ENCODE results near the gene ERC2.
"Not testable (repeated sequence)": the region's sequence is repeated elsewhere in the genome, so short reads cannot be mapped to it uniquely, and the experiment has no call there.

ERC2 gene

DNA sequence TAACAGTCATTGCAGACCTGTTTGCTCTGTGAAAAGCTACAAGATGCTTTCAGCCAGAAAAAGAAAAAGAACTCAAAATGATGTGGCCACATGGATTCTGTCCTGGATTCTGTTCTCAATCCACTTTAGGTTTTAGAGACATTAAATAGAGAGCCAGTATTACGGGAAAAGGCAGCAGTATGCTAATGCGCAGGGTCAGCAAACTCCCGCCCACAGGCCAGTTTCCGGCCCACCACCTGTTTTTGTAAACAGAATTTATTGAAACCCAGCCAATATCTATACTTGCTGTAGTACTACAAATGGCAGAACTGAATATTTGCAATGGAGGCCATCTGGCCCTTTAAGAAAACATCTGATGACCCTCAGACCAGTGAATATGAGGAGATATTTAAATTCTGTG is 416.1 kb downstream of the ERC2 start:
- DNase-seq, result no peak

DNA sequence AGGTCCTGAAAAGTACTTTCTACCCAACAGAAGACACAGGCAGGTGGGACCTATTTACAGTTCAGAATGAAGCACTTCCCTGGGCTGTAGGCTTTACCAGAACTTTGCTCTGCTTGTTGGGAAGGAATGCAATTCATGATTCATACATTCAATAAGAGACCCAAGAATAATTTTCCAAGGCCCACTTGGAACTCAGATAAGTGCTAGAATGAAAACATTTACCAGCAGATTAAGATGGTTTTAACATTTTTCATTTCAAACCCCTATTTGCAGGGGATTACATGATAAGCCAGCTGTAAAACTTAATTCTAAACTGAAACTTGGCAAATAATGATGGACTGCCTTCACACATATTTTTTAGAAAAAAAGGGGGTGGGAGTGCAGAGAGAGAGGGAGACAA is 417.2 kb downstream of the ERC2 start:
- DNase-seq, result no peak

DNA sequence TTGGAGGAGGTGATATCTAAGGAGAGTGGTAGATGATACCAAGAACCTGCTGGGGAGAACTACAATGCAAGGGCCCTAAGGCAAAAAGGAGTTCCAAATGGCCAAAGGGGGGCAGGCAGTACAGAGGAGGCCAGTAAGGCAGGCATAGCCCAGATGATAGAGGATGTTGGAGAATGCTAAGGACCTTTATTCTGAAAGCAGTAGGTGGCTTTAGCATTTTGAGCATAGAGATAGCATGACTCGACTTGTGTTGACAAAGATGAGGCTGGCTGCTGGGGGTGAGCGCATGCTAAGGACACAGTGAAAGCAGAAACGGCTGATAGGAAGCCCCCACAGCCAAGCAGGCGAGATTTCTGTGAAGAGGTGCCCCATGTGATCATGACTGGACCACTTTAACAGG is 419.3 kb downstream of the ERC2 start:
- DNase-seq, result no peak

DNA sequence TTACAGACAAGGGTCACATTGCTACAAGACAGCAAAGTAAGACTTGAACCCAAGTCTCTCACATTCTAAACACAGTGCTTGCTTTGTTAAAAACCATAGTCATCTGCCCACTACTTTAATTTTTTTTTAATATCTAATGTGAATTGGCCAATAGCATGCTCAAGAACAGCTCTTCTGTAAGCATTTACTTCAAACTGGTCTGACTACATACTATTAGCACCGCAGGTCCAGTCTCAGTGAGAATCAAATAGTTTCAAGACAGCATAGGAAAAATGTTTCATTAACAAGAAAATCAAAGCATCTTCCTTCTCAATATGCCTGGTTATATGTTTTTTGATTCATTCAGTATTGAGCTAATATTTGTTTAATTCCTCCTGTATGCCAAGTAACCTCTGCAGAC is 419.9 kb downstream of the ERC2 start:
- no peak for DNase-seq

DNA sequence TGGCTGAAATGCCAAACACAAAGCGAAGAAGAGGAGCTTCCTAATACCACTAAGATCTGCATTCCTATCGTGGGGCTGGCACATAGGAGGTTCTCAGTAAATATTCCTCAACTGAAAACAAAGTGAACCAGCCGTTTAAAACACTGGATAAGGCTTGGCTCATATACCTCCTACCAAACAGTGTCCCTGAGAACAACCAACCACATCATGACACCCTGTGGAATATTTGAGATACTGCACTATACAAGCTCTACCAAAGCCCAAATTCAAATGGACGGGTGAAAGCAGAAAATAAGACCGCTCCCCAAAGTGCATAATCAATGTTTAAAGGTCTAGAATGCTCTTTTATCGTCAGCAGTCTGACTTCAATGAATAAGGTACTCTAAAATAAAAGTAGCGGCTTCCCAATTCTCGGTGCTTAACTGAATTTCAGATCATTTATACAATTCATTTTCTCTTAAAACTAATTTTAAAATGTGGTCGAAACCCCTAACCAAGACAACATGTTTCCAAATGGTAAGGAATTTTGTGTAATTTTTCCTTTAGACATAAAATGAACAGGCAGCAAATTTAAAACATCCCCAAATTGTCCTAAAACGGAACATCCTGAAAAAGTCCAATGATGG is 425.8 kb downstream of the ERC2 start:
- DNase-seq, result peak; percentile 47

DNA sequence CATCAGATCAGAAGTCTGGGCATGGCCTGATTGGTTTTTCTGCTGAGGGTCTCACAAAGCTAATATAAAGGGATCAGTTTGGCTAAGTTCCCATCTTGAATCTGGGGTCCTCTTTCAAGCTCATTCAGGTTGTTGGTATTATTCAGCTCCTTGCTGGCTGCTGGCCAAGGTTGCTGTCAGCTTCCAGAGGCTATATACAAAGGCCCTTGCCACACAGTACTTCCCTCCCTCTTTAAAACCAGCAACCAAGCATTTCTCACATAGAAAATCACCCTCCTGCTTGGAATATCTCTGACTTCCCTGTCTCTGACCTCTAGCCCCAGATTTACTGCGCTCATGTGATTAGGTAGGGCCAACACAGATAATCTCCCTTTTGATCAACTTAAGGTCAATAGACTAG is 442.9 kb downstream of the ERC2 start:
- DNase-seq, result no peak

DNA sequence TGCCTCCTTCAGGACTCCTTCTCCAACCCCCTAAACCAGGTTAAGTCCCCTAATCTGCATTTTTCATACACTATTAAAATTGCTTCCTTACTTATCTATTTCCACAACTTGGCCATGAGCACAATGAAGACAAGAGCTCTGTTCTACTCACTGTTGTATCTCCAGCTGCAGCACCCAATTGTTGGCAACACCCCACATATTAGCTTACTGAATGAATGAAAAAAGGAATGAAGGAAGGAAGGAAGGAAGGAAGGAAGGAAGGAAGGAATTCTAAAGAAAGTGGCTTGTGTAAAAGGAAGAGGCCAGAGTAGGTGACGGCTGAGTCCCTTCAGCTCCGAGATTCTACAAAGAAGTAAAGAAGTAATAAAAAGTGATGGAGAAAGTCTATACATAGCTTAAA is 444.7 kb downstream of the ERC2 start:
- no peak for DNase-seq

DNA sequence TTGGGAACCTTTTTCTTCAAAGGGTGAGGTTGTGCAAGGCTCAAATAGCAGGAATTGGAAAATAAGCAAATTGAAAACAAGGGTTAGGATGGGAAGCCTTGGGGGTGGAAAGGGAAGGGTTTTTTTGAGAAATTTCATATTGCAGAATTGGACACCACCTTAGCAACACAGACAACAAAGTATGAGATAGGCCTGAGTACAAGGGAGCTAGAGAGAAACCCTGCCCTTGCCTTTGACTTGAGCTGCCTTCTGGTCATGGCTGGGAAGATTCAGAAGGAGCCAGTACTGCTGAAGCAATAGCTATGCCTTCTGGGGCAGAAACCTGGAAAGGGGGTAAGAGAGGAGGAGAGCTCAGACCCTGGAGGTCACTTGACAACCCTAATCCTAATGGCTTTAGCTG is 445.6 kb downstream of the ERC2 start:
- no peak for DNase-seq

DNA sequence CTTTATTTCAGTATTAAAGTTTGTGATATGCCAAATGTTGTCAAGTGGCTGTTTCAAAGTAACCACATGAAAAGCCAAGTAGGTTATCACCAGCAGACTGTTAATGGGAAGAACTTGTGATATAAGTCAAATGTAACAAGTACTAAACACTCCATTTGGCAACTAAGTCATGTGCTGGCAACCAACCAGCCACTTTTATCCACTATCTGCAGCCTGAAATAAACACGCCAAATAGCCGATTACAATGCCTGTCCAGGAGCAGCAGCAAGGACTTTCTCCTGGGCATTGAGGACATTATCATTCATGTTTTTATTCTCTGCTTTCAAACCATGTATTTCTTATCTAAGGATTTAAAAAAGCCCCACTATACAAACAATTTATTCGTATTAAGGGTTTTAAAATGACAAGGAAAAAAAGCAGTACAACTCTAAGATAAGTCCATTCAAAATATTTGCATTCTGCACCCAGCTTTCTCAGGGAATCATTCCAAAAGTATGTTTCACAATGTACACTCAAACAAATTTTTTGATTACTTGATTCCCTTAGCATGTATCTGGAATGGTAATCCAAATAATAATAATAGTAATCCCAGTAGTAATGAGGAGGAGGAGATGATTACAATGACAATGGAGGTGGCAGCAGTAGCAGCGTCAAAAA is 448.6 kb downstream of the ERC2 start:
- no peak for DNase-seq

DNA sequence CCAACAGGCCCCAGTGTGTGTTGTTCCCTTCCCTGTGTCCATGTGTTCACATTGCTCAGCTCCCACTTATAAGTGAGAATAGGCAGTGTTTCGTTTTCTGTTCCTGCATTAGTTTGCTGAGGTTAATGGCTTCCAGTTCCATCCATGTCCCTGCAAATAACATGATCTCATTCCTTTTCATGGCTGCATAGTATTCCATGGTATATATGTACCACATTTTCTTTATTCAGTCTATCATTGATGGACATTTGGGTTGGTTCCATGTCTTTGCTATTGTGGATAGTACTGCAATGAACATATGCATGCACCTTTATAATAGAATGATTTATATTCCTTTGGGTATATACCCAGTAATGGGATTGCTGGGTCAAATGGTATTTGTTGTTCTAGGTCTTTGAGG is 452.9 kb downstream of the ERC2 start:
- DNase-seq, result not testable (repeated sequence)

DNA sequence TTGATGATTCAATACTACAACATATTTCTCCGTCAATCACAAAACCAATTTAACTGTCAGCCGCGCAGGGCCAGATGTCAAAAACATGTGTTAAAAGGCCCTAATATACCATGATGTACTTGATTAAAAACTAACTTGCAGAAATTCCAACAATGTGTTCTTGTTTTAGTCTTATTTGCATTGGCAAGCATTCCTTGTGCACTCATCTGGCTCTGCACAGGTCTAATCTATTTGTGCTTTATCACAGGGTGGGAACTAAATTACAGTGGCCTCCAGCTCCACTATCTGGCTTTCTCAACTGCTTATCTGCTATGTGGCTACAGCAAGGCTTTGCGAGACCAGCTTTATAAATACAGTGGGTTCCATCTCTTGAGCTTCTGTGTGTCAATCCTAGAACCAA is 455.5 kb downstream of the ERC2 start:
- DNase-seq, result no peak

DNA sequence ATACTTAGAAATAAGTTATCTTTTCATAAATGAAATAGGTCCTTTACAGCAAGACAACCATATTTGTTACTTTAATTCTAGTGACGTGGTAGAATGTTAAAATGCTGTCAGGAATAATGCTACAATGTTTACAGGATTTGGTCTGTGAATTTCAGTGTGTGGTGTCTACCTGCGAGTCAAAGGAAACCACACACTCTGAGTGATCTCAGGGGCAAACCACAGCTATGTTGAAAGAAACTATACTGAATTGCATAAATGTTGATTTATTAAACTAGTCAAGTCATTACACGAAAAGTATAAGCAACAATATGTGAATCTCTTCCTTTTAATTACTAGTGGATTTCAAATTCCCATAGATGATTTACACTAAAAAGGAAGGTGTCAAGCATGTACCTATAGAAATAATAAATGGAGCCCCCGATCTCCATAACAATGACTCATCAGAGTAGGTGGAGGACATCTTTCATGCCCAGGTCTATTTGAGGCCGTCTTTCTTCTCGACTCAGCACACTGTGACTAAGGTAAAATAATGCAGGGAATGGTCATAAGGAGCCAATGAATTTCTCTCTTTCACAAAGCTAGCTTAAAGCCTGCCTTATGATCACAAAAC is 463.0 kb downstream of the ERC2 start:
- DNase-seq, result no peak

DNA sequence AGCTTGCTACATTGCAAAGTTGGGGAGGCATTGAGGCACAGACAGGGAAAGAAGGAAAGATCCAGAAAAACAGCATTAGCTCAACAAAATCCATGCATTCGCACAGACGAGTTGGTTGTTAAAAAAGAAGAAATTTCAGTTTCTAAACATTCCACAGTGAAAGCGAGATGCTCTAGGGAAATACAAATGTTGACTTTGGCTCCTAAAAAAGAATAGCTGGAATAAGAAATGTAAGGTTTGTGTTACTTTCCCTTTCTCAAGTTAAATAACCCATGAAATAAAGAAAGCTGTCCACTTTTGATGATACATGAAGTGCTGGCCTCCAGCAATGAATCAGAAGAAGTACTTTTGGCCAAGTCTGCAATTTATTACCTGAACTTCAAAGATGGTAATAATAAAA is 465.1 kb downstream of the ERC2 start:
- DNase-seq, result no peak

DNA sequence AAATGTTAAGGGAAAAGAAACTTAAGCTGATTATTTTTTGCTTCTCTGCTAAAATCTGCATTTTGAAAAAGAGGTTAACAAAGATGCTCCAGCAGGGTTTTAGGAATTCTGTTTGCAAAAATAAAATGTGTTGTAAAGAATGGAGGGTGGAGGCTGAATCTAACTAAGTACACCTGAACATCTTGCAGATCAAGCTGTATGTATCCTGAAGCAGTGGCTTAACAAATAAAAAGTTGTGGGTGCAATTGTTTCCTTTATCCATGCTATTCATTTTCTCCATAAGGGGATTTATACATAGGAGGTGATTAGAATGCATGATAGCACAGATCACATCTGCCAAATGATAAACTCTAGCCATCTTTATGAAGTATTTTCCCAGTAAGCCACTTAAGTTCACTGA is 466.3 kb downstream of the ERC2 start:
- no peak for DNase-seq

DNA sequence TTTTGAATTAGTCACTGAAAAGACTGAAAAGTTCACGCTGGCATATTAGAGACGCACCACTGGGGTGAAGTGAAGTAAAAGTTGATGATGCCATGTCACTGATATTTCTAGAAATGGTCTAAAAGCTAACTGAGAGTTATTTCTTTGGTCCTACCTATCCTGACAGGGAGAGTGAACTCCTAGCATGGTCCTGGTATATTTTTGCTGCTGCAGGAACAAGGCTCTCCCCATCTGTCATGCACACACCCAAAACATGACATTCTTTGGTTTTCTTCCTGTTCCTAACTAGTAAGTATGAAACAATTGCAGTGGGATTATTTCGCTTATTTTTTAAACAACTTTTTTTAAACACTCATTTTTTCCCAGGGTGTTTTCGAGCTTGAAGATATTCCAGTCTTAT is 466.7 kb downstream of the ERC2 start:
- no peak for DNase-seq

DNA sequence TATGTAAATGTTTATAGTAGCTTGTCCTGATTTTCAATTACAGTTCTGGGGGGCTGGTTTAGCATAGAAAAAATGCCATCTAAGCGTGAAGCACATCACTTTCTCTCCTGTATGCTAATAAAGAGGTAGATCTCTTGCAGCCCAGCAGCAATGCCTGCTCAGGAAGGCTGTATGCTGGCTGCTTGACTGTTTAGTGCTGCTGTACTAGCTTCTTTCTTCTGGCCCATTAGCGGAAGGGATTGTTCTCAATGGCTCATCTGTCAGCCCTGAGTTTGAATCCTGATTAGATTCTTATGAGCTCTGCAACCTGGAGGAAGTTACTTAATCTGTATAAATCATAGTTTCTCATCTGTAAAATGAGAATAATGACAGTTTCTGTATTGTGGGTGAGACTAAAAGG is 478.9 kb downstream of the ERC2 start:
- no peak for DNase-seq

DNA sequence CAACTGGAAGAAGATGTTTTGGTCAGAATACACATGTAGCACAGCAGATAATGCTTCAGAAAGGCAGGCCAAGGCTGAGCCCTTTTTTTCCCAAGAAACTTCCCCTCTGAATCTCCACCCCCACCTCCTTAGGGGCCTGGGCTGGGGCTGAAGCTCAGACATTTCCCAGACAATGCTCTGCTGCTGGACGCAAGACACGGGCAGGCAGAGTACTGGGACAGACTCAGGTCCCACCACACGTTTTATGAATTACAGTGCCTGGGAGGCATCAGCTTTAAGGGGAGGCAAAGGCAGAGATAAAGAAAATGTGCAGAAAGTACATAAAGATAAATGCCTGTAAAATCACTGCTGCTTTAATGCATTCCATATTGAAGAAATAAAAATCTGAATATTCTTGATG is 479.4 kb downstream of the ERC2 start:
- no peak for DNase-seq

DNA sequence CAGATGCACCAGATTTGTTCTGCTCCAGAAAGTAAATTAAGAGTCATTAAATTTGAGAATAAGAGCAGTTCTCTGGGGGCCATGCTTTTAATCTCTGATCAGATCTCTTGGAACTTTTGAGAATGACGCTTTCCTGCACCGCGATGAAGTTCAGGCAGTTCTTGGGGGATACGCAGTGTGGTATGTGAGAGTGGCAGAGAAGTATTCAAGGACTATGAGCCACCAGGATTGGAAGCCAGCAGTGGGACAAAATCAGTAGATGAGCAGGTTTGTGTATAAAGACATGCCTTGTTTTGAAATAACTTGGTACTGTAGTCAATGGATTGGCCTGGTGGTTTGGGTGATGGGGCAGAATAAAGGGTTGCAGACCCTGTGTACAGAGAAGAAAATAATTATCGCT is 483.6 kb downstream of the ERC2 start:
- no peak for DNase-seq

DNA sequence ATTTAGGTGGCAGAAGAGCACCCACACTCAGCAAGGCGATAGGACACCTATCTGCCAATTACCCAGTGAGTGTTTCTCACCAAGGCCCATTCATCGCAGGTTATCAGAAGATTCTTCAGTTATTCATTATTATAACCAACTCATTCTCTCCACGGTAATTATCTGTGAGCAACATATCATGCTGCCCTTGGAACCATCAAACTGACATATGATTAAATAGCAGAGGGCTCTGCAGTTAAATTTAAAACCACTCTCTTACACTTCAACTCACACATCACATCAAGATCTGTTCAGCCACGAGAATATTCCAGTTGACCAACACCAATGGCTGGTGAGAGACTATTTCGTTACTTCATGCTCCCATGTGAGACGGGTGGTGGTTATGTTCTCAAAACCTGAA is 489.3 kb downstream of the ERC2 start:
- no peak for DNase-seq

DNA sequence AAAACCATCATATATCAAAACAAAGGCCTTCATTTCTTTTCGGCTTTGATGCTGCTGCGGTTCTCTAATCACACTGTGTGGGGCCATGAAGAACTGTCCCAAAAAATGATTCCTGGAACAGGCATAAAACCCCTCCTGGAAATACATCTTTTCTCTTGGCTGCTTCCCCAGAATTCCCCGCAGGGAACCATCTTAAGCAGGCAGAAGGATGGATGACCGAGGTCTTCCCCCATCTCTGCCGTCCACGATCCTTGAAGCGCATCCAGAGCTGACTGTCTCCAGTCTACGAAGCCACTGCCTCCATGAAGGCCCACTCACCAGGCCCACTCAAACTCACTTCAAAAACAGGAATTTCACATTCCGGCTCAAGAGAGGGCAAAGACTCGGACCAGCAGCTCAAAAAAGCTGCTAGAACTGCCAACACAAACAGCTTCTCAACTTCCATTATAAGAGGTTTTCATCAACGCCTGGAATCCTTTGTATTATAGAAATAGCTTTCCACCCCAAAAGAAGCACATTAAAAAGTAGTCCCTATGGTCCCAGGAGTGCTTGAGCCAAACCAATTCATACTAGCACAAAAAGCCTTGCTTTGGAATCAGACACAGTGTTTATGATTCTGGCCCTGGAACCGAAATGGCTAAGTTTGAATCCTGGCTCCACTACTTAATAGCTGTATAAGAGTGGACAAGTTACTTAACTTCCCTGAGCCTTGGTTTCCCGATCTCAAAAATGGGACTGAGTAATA is 493.7 kb downstream of the ERC2 start:
- no peak for DNase-seq

DNA sequence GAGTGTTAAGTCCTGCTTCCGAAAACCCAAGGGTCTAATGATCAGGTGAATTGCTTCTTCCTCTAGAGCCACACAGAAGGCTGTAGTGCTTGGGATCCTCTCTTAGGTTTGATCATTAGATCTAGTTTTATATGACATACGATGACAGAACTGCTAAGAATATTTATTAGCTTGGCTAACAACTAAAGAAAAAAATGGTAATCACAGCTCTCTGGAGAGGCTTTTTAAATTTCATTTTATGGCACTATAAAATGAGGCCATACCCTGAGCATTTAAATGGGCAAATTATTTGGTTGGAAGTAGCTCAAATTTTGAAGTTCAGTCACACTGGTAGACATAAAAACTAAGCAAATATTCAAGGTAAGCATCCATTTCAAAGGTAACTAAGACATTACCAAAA is 498.6 kb downstream of the ERC2 start:
- no peak for DNase-seq

DNA sequence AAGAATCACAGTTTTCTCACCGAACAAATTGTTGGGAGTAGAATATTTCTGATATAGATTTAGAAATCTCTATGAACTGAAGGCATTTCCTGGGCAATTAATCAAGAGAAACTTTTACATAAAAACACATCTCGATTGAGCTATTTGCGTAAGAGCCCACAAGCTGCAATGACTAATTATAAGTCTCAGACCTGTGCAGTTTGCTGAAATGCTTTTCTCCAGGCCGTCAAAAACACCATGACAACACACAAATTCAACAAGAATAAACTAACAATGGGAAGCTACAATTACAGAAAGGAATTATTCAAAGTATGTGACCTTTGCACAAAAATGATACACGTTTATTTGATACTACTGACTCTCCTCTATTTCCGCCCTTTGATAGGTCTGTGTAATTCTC is 499.9 kb downstream of the ERC2 start:
- DNase-seq, result no peak

DNA sequence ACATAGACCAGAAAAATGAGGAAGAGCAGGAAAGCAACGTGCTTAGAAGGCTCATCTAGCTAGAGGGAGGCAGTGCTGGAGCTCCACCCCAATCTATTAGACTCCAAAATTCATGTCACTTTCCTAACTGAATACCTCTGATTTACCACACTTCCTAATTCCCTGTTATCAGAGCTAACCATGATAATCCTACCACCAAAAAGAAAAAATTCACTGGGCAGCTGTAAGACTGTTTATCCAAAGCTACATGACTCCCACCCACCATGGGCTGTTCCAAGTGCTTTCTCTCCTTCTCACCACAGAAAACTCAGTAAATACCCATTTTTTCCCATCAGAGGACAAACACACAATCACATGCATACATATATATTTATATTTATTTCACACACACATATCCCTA is 501.7 kb downstream of the ERC2 start:
- DNase-seq, result no peak

DNA sequence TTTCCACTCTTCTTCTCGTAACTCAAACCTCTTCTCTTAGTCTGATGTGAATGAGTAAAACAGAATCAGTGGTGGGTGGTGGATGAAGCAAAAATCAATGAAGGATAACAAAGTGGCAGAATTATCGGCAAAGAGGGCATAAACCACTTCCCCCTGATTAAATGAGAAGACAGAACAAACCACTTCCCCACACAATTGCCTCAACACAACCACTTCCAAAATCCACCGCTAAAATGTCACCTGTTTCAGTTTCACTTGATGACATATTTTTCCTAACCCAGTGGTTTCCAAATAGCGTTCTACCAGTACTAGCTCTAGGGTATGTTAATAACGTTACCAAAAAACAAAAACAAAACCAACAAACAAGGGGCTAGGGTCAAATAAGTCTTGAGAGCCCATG is 502.5 kb downstream of the ERC2 start:
- DNase-seq, result no peak
